Hypothalamus (tissue), 51 donors: ENCODE measurements around the gene CALR3.

ENCODE experiments used
- DNase-seq, 51 donors: peaks; one replicate each; lab custom pipeline; 2025; lab: John Stamatoyannopoulos, UW

CALR3 gene

DNA sequence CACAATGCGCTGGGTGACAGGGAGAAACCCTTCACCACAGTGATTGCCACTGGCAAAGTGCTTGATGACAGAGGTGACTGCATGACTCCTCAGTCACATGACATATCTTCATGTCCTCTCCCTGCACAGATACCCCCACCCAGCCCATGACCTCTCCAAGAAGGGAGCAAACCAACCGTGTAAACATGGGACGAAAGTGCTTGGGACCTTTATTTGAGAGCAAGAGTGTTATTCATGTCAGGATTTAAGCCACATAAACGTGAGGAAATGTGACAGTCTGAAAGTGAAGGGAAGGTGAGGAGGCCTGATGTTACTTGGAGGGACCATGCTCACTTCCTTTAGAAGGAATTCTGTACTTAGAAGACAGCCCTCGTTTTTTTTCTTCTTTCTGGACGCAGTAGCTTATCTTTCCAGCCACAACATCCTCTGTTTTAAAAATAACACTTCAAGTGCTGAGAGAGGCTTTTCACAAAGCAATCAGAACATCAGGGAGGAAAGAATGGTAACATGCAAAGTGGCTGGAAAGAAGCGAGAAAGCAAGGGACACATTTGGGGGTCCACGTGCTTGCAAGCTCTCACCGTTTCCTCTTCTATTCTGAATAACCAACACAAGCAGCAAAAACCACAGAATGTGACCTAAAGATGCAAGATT, 59.8 kb downstream of the CALR3 start:
- peak in 3 of 51 donors; percentile 15 to 43 (median 39) for DNase-seq

DNA sequence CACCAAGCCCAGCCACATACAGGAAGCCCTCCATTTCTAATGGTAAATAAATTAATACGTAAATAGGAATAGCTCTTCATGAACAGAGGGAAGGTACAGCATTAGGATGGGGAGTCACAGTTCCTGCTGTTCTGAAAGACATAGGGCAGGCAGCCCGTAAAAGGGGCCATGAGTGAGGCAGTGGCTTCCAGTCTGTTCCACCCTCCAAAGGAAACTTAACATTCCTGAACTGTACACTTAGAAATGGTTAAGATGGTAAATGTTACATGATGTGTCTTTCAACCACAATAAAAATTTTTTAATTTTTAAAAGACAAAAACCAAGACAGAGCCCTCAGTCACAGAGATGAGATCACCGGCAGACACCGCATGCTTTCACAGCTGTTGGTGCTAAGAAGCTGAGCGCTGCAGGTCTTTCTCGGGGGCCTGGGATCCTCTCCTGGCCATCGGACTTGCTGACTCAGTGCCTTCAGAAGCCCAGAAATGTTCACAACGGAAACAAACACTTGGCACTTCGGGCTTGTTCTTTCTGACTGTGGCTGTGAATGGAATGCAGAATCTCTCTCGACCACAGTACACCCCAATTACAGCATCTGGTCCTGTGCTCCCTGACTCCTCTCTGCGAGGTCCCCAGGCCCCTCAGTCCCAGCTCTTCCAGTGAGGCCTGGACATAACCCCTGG, 60.6 kb downstream of the CALR3 start:
- DNase-seq = peak in 32 of 51 donors; percentile 12 to 74 (median 48)

DNA sequence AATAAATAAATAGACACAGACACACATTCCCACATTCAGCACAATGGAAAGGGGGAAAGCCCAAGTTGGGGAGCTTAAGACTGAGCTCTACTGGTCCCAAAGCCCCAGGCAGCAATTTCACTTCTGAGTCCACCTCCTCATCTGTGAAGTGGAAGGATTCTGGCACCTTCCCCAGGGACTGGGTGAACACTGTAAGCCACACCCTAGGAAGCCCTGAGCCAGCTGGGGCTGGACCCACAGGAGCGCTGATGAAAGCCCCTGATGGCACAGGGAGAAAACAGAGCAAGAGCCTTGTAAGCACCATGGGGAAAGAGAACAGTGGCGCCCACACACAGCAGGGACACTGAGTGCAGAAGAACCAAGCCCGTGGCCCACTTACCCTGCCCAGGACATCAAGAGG, 62.0 kb downstream of the CALR3 start:
- DNase-seq = peak in 1 of 51 donors; percentile 35

DNA sequence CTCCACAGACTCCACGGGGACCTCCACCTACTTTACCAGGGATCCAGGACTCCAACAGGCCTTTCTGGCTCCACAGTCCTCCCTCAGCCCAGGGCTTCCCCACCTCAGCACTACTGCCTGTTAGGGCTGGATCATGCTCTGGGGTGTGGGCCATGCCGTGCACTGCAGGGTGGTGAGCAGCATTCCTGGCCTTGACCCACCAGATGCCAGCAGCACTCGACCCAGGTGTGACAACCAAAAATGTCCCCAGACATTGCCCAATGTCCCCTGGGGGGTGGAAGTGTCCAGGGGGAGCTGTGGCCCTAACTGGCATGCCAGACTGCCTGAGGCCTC, 66.2 kb downstream of the CALR3 start:
- no peak for DNase-seq

DNA sequence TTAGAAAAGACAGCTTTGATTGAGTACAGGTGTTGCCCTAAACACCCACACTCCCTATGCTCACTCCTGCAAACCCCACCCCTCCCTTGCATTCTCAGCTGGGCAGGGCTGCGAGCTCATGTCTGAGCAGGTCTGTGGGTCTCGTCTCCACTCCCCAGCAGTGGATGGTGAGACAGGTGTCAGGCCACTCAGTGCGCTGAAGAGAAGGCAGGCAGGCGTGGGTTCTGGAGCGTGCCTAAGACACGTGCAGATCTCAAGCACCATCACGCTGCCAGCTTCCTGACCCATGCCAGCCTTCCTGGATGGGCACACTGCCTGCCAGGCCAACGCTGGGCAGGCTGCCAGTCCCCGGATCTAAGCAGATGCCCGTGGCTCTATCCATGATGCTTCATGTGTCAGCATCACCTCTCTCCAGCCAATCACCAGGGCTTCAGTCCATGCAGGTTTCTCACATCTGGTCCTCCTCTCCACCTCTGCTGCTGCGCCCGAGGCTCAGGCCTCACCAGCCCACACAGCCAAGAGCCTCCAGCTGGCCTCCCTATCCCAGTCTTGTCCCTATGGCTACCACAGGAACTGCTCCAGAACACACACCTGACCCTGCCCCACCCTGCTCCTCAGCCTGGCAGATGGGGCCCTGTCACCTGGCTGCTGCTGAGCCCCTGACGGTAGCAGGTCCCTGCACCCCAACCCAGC, 66.8 kb downstream of the CALR3 start:
- DNase-seq = peak in 32 of 51 donors; percentile 12 to 73 (median 36)
